Neural cell (in vitro differentiated cells): ENCODE data around the gene SLC38A1. TPM values are rescaled to one million over a fixed set of nuclear protein-coding genes. Genes with fewer than 3 reads are reported as not detected.

Source experiments
- H2AFZ ChIP-seq: fragments of 200-600, 300-800 bp; sonication (generic), shearing (Covaris generic); 2 replicates; pipeline ENCODE4 v1.6.0; 2014; ENCODE audit warnings: low read depth, mild to moderate bottlenecking, antibody characterized with exemption, low read length, moderate library complexity
- H3F3A ChIP-seq: fragments of 200-600 bp; shearing (Covaris generic); 2 replicates; pipeline ENCODE4 v1.6.1; 2016; ENCODE audit warnings: mild to moderate bottlenecking, moderate library complexity, mixed read lengths, antibody characterized with exemption, low read length; ENCODE audit not compliant: insufficient read depth, poor library complexity, severe bottlenecking
- H3K27ac ChIP-seq: fragments of 200-600, 300-800 bp; sonication (generic), shearing (Covaris generic); 2 replicates; pipeline ENCODE4 v1.5.1; 2014; ENCODE audit warnings: mild to moderate bottlenecking, low read length, moderate library complexity
- H3K27me3 ChIP-seq: fragments of 300-800, 200-600 bp; sonication (generic), shearing (Covaris generic); 2 replicates; pipeline ENCODE4 v1.6.0; 2014; ENCODE audit warnings: mild to moderate bottlenecking, low read depth, low read length, moderate library complexity; ENCODE audit not compliant: insufficient read depth
- H3K36me3 ChIP-seq: fragments of 300-800, 200-600 bp; sonication (generic), shearing (Covaris generic); 2 replicates; pipeline ENCODE4 v1.5.1; 2014; ENCODE audit warnings: mild to moderate bottlenecking, antibody characterized with exemption, low read length, moderate library complexity; ENCODE audit not compliant: insufficient read depth
- H3K4me2 ChIP-seq: fragments of 300-800, 200-600 bp; sonication (generic), shearing (Covaris generic); 2 replicates; pipeline ENCODE4 v1.6.0; 2014; ENCODE audit warnings: mild to moderate bottlenecking, low read length
- H3K4me3 ChIP-seq: fragments of 300-800, 200-600 bp; sonication (generic), shearing (Covaris generic); 2 replicates; pipeline ENCODE4 v1.5.1; 2014; ENCODE audit warnings: mild to moderate bottlenecking, low read length, moderate library complexity
- H3K79me2 ChIP-seq: fragments of 200-600 bp; shearing (Covaris generic); replicated peaks from 2 replicates; pipeline ENCODE4 v1.6.0; 2014; ENCODE audit warnings: mild to moderate bottlenecking, low read length, moderate library complexity; ENCODE audit not compliant: insufficient read depth
- H3K9ac ChIP-seq: fragments of 300-800, 200-600 bp; sonication (generic), shearing (Covaris generic); 2 replicates; pipeline ENCODE4 v1.6.1; 2016; ENCODE audit warnings: mild to moderate bottlenecking, low read length, mixed read lengths
- H3K9me2 ChIP-seq: fragments of 200-600 bp; shearing (Covaris generic); 2 replicates; pipeline ENCODE4 v1.6.1; 2016; ENCODE audit warnings: mild to moderate bottlenecking, low read length, mixed read lengths; ENCODE audit not compliant: insufficient read depth
- H3K9me3 ChIP-seq: fragments of 200-600, 300-800 bp; sonication (generic), shearing (Covaris generic); 2 replicates; pipeline ENCODE4 v1.6.1; 2016; ENCODE audit warnings: mild to moderate bottlenecking, mixed run types, low read length, moderate library complexity, mixed read lengths
- H4K20me1 ChIP-seq: fragments of 200-600 bp; shearing (Covaris generic); 2 replicates; pipeline ENCODE4 v1.6.1; 2016; ENCODE audit warnings: mild to moderate bottlenecking, mixed run types; ENCODE audit not compliant: insufficient read depth
- EP300 ChIP-seq: fragments of 450-650 bp; conservative IDR thresholded peaks from 2 replicates; pipeline ENCODE4 v1.6.1; 2014; ENCODE audit warnings: antibody characterized with exemption, mild to moderate bottlenecking, moderate library complexity; ENCODE audit not compliant: poor library complexity, severe bottlenecking
- EZH2 ChIP-seq: fragments of 200-600, 300-800 bp; shearing (Covaris generic), sonication (generic); IDR thresholded peaks from 2 replicates; pipeline ENCODE4 v1.6.1; 2014; ENCODE audit warnings: antibody characterized with exemption, low read length, borderline replicate concordance, mild to moderate bottlenecking; ENCODE audit not compliant: insufficient read depth, poor library complexity, severe bottlenecking
- MXI1 ChIP-seq: fragments of 450-650 bp; conservative IDR thresholded peaks from 2 replicates; pipeline ENCODE4 v1.6.1; 2014; ENCODE audit warnings: antibody characterized with exemption, mild to moderate bottlenecking; ENCODE audit not compliant: poor library complexity, severe bottlenecking
- POLR2AphosphoS5 ChIP-seq: IDR thresholded peaks from 2 replicates; pipeline ENCODE4 v1.6.1; 2012
- RAD21 ChIP-seq: fragments of 450-650 bp; conservative IDR thresholded peaks from 2 replicates; pipeline ENCODE4 v1.6.1; 2014; ENCODE audit warnings: antibody characterized with exemption, mild to moderate bottlenecking, moderate library complexity
- SMC3 ChIP-seq: fragments of 450-650 bp; conservative IDR thresholded peaks from 2 replicates; pipeline ENCODE4 v1.6.1; 2014; ENCODE audit warnings: antibody characterized with exemption, mild to moderate bottlenecking, moderate library complexity; ENCODE audit not compliant: poor library complexity
- TAF1 ChIP-seq: IDR thresholded peaks from 2 replicates; pipeline ENCODE4 v1.6.1; 2012; ENCODE audit warnings: low read depth
- polyA plus RNA-seq: library from polyadenylated mRNA; depleted of rRNA; stranded (reverse); fragments of >200 nt; gene quantifications from 2 replicates; pipeline ENCODE4 v1.2.3, GENCODE V29; 2014
- TF ChIP-seq, protein P1 (sequence below): IDR thresholded peaks from 2 replicates; pipeline ENCODE4 v1.6.1; 2012; ENCODE audit warnings: borderline replicate concordance
- TF ChIP-seq, protein P2 (sequence below): fragments of 450-650 bp; IDR thresholded peaks from 2 replicates; pipeline ENCODE4 v1.5.1; 2014; ENCODE audit warnings: antibody characterized with exemption, mild to moderate bottlenecking, moderate library complexity; ENCODE audit not compliant: poor library complexity, severe bottlenecking

SLC38A1 gene
- polyA plus RNA-seq, 1 donor from 2014 or later, result 124 TPM

DNA sequence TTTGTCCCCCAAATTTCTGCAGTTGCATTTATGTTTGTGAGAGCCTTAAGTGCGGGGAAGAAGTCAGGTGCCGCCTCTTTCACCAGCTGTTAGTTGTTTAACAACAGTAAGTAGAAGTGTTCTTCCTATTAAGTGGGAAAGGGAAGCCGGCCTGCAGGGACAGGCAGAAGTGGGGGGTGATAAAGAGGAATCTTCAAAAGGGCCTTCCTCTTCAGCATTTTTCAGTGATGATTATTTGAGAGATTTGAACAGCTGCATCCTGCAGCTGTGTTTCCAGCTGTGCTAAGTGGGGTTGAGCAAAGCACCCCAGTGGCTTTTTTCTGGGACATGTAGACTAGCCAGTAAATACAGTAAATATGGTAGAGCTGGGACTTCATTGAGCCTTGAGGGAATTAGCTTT is 32.1 kb upstream of the SLC38A1 start:
- Histone ChIP-seq H3K27me3 (no peaks in the 10 kb centered on the region), H2AFZ (no peak overlapping the region), H3K4me2 (no peak overlapping the region), H3K9ac (no peak overlapping the region), H3K36me3 (no peaks in the 10 kb centered on the region), H3K9me3 (no peaks in the 10 kb centered on the region), H4K20me1 (no peaks in the 10 kb centered on the region), H3K4me3 (no peak overlapping the region), H3K27ac (no peak overlapping the region), H3K79me2 (no peaks in the 10 kb centered on the region), H3F3A (no peaks in the 10 kb centered on the region), H3K9me2 (no peaks in the 10 kb centered on the region)
- TF ChIP-seq, protein P1, sequence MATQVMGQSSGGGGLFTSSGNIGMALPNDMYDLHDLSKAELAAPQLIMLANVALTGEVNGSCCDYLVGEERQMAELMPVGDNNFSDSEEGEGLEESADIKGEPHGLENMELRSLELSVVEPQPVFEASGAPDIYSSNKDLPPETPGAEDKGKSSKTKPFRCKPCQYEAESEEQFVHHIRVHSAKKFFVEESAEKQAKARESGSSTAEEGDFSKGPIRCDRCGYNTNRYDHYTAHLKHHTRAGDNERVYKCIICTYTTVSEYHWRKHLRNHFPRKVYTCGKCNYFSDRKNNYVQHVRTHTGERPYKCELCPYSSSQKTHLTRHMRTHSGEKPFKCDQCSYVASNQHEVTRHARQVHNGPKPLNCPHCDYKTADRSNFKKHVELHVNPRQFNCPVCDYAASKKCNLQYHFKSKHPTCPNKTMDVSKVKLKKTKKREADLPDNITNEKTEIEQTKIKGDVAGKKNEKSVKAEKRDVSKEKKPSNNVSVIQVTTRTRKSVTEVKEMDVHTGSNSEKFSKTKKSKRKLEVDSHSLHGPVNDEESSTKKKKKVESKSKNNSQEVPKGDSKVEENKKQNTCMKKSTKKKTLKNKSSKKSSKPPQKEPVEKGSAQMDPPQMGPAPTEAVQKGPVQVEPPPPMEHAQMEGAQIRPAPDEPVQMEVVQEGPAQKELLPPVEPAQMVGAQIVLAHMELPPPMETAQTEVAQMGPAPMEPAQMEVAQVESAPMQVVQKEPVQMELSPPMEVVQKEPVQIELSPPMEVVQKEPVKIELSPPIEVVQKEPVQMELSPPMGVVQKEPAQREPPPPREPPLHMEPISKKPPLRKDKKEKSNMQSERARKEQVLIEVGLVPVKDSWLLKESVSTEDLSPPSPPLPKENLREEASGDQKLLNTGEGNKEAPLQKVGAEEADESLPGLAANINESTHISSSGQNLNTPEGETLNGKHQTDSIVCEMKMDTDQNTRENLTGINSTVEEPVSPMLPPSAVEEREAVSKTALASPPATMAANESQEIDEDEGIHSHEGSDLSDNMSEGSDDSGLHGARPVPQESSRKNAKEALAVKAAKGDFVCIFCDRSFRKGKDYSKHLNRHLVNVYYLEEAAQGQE, result no peak
- no peak for TF ChIP-seq RAD21

DNA sequence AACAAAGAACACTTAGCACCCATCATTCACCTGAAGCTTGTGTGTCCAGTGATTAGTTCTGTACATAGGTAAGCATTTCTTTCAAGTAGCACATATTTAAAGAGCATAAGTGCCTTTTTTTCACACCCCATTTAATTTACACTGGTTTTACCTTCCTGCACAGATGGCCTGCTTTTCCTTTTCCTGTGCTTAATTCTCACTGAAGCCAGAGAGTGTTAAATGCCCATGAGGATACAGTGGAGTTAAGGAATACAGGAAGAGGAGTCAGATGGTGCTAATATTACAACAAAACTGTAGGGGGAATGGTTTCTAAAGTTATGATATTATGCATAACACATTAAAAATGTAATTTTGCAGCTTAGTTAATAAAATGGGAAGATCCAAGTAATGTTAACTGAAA is 31.0 kb upstream of the SLC38A1 start:
- Histone ChIP-seq H3K27me3 (no peaks in the 10 kb centered on the region), H3K9me3 (no peaks in the 10 kb centered on the region), H3K4me2 (no peak overlapping the region), H3F3A (no peaks in the 10 kb centered on the region), H2AFZ (no peak overlapping the region), H3K4me3 (no peak overlapping the region), H3K36me3 (no peaks in the 10 kb centered on the region), H3K9ac (no peak overlapping the region), H3K9me2 (no peaks in the 10 kb centered on the region), H3K79me2 (no peaks in the 10 kb centered on the region), H4K20me1 (no peaks in the 10 kb centered on the region), H3K27ac (no peak overlapping the region)
- no peak for TF ChIP-seq RAD21
- TF ChIP-seq, protein P1, result no peak
- no peak for TF ChIP-seq EP300
- TF ChIP-seq, protein P2, sequence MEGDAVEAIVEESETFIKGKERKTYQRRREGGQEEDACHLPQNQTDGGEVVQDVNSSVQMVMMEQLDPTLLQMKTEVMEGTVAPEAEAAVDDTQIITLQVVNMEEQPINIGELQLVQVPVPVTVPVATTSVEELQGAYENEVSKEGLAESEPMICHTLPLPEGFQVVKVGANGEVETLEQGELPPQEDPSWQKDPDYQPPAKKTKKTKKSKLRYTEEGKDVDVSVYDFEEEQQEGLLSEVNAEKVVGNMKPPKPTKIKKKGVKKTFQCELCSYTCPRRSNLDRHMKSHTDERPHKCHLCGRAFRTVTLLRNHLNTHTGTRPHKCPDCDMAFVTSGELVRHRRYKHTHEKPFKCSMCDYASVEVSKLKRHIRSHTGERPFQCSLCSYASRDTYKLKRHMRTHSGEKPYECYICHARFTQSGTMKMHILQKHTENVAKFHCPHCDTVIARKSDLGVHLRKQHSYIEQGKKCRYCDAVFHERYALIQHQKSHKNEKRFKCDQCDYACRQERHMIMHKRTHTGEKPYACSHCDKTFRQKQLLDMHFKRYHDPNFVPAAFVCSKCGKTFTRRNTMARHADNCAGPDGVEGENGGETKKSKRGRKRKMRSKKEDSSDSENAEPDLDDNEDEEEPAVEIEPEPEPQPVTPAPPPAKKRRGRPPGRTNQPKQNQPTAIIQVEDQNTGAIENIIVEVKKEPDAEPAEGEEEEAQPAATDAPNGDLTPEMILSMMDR, result no peak
- no peak for TF ChIP-seq SMC3
- TF ChIP-seq TAF1, result no peak
- TF ChIP-seq POLR2AphosphoS5, result no peak
- TF ChIP-seq MXI1, result no peak
- no peak for TF ChIP-seq EZH2
